Measurements from ENCODE around the gene SPDL1. TPM values are rescaled to one million over a fixed set of nuclear protein-coding genes. Genes with fewer than 3 reads are reported as not detected.
A peak's percentile ranks its signal among the peaks of the same experiment; 100 is the strongest.

The SPDL1 gene
- total and polyA plus RNA-seq, 2 donors (not counting 1 experiment from before 2014, with no cell fraction given): 4.1 to 17.9 TPM

GRCh38 chr5:169583101-169583423 is 511 bp upstream of the SPDL1 start:
- Histone ChIP-seq H3K4me1 (ENCODE audit: control insufficient read depth in 2 of 2, insufficient read depth in 2 of 2, low read length in 2 of 2) (peaks cover 6 to 12% of the 10 kb centered on the region in 2 donors), H3K4me2 (replicated peaks; ENCODE audit: low read depth, low read length, poor library complexity, severe bottlenecking) (peak overlapping the region; percentile 85), H4K20me1 (ENCODE audit: control insufficient read depth, insufficient read depth, low read length, poor library complexity, severe bottlenecking) (no peaks in the 10 kb centered on the region), H3K36me3 (replicated peaks in 1 of 2; ENCODE audit: control extremely low read depth in 1 of 2, control insufficient read depth in 1 of 2, extremely low read depth in 1 of 2, insufficient read depth in 2 of 2, low read length in 1 of 2) (no peaks in the 10 kb centered on the region), H3K4me3 (ENCODE audit: control extremely low read depth in 1 of 5, extremely low read depth in 1 of 5, insufficient read depth in 1 of 5, low read depth in 2 of 5, low read length in 4 of 5) (peak overlapping the region; percentile 74 to 91 (median 79)), H3K79me2 (ENCODE audit: control insufficient read depth, insufficient read depth, low read length) (peaks cover 13% of the 10 kb centered on the region), H3K9ac (ENCODE audit: low read length) (peak overlapping the region; percentile 91), H3K27ac (ENCODE audit: low read length in 2 of 2) (peak overlapping the region; percentile 21 to 78), H3K27me3 (replicated peaks in 1 of 4; ENCODE audit: control extremely low read depth in 1 of 4, control insufficient read depth in 3 of 4, insufficient read depth in 4 of 4, low read length in 3 of 4) (peaks cover 0 to 8% (median 1%) of the 10 kb centered on the region in 4 experiments), H3K9me3 (ENCODE audit: control extremely low read depth in 1 of 3, control insufficient read depth in 2 of 3, insufficient read depth in 1 of 3, low read length in 2 of 3) (no peaks in the 10 kb centered on the region), H2AFZ (ENCODE audit: insufficient read depth, low read depth, low read length, poor library complexity, severe bottlenecking) (peak overlapping the region; percentile 98)
- no peak for TF ChIP-seq CTCF (IDR thresholded peaks at IDR 0.05)
- no peak for TF ChIP-seq EZH2 (IDR thresholded peaks at IDR 0.05; ENCODE audit: borderline replicate concordance, insufficient read depth, low read depth, low read length, poor library complexity, severe bottlenecking)
- Mint-ChIP-seq H3K27ac (peak overlapping the region; percentile 89), H3K4me1 (peaks cover 22% of the 10 kb centered on the region), H3K4me3 (peak overlapping the region; percentile 99), H3K9me3 (ENCODE audit: insufficient read depth) (no peaks in the 10 kb centered on the region), H3K27me3 (peaks cover 8% of the 10 kb centered on the region)
- POLR2A ChIA-PET: interaction anchor here (0.7 to 0.9 kb wide), 2 partner anchors 53 to 55 kb away, joined by 3 to 4 read pairs; no protein-coding TSS in a partner anchor
- CTCF ChIA-PET: interaction anchor here (1.4 to 2.2 kb wide), 3 partner anchors 55 to 903 kb away, joined by 4 to 7 read pairs (median 5); partner anchors contain the start of gene DOCK2
- peak; percentile 46 for ATAC-seq (ENCODE audit: low read depth)
- 0% methylated on average over 2 of the region's 7 CpGs for WGBS (ENCODE audit: insufficient coverage)
- intact Hi-C loops (cut with micrococcal nuclease): loop anchor here (1.0 to 5.0 kb wide), 3 partner anchors 54 to 1096 kb away; partner anchors contain the start of genes DOCK2 and RARS1
- no peak for DNase-seq

- Histone ChIP-seq H3K4me2 (replicated peaks; ENCODE audit: low read depth, low read length, poor library complexity, severe bottlenecking) (peak overlapping the region; percentile 85), H3K4me1 (ENCODE audit: control insufficient read depth in 2 of 2, insufficient read depth in 2 of 2, low read length in 2 of 2) (peaks cover 6 to 12% of the 10 kb centered on the region in 2 donors), H4K20me1 (ENCODE audit: control insufficient read depth, insufficient read depth, low read length, poor library complexity, severe bottlenecking) (no peaks in the 10 kb centered on the region), H3K36me3 (replicated peaks in 1 of 2; ENCODE audit: control extremely low read depth in 1 of 2, control insufficient read depth in 1 of 2, extremely low read depth in 1 of 2, insufficient read depth in 2 of 2, low read length in 1 of 2) (peaks cover 0 to 6% of the 10 kb centered on the region in 2 experiments), H3K27me3 (replicated peaks in 1 of 4; ENCODE audit: control extremely low read depth in 1 of 4, control insufficient read depth in 3 of 4, insufficient read depth in 4 of 4, low read length in 3 of 4) (no peaks in the 10 kb centered on the region), H3K27ac (ENCODE audit: low read length in 2 of 2) (no peak overlapping the region), H3K9ac (ENCODE audit: low read length) (no peak overlapping the region), H3K79me2 (ENCODE audit: control insufficient read depth, insufficient read depth, low read length) (peaks cover 19% of the 10 kb centered on the region), H3K9me3 (ENCODE audit: control extremely low read depth in 1 of 3, control insufficient read depth in 2 of 3, insufficient read depth in 1 of 3, low read length in 2 of 3) (no peaks in the 10 kb centered on the region), H2AFZ (ENCODE audit: insufficient read depth, low read depth, low read length, poor library complexity, severe bottlenecking) (no peak overlapping the region), H3K4me3 (ENCODE audit: control extremely low read depth in 1 of 5, extremely low read depth in 1 of 5, insufficient read depth in 1 of 5, low read depth in 2 of 5, low read length in 4 of 5) (no peak overlapping the region)
- Mint-ChIP-seq H3K27me3 (peaks cover 4% of the 10 kb centered on the region), H3K27ac (no peak overlapping the region), H3K9me3 (ENCODE audit: insufficient read depth) (no peaks in the 10 kb centered on the region), H3K4me1 (peaks cover 22% of the 10 kb centered on the region), H3K4me3 (peak overlapping the region; percentile 99)
- intact Hi-C loops (cut with micrococcal nuclease): loop anchor here (5.0 kb wide), 2 partner anchors 747 to 1098 kb away; partner anchors contain the start of gene RARS1
- CTCF ChIA-PET: no interaction called here
- WGBS (ENCODE audit: insufficient coverage): no CpG with 5 or more reads among the region's 5 CpGs
- no peak for DNase-seq
- no peak for TF ChIP-seq CTCF (IDR thresholded peaks at IDR 0.05)
- no peak for TF ChIP-seq EZH2 (IDR thresholded peaks at IDR 0.05; ENCODE audit: borderline replicate concordance, insufficient read depth, low read depth, low read length, poor library complexity, severe bottlenecking)
- POLR2A ChIA-PET: no interaction called here
- ATAC-seq (ENCODE audit: low read depth): no peak
These were observed 1.5 kb downstream of the SPDL1 start for GRCh38 chr5:169584998-169585451.

All from B cell (primary cell).